ENCODE measurements around the gene MYOCD. TPM values are rescaled to one million over a fixed set of nuclear protein-coding genes. Genes with fewer than 3 reads are reported as not detected.
"Not testable (repeated sequence)": the region's sequence is repeated elsewhere in the genome, so short reads cannot be mapped to it uniquely, and the experiment has no call there.

Gene MYOCD
- total RNA-seq, 2 experiments from 2014 or later = not detected

DNA sequence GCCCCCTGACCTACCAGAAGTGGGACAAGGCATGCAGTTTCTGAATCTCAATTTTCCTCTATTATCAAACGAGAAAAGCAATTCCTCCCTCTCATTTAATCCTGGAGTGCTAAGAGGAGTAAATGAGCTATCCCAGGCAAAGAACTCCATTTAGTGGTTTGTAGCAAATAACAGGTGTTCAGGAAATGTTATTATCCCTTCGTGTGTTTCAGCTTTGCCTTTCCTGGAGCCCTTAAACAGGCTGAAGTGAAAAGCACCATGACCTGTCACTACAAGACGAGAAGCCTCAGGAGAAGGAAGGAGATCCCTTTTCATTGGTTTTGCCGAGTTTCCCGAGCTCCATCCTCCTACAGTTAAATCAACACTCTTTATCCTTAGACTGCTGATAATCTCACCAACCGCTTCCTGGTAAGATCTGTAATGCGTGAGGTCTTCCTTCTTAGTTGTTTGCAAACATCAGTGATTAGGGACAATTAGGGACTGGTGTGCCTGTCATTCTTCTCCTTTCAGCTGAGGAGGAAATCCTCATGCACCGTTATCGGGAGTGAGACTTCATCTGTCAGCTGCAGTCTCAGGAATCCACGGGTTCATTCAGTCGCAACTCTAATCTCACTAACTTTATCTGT lies 30.8 kb upstream of the MYOCD start:
- Mint-ChIP-seq H3K27ac (no peak overlapping the region), H3K9me3 (peaks cover 4% of the 10 kb centered on the region), H3K4me1 (no peaks in the 10 kb centered on the region), H3K36me3 (no peaks in the 10 kb centered on the region), H3K27me3 (no peaks in the 10 kb centered on the region), H3K4me3 (no peak overlapping the region)
- POLR2A ChIA-PET = no interaction called here
- no peak for ATAC-seq (ENCODE audit: low read depth)
- no peak for DNase-seq

DNA sequence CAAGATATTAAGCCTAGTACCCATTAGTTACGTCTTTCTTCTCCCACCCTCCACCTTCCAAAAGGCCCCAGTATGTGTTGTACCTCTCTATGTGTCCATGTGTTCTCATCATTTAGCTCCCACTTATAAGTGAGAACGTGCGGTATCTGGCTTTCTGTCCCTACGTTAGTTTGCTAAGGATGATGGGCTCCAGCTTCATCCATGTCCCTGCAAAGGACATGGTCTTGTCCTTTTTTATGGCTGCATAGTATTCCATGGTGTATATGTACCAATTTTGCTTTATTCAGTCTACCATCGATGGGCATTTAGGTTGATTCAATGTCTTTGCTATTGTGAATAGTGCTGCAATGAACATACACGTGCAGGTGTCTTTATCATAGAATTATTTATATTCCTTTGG lies 29.7 kb upstream of the MYOCD start:
- H3K9me3 Mint-ChIP-seq; H3K36me3 Mint-ChIP-seq; H3K4me1 Mint-ChIP-seq; ATAC-seq (ENCODE audit: low read depth); H3K4me3 Mint-ChIP-seq; DNase-seq; POLR2A ChIA-PET; H3K27me3 Mint-ChIP-seq; H3K27ac Mint-ChIP-seq: not testable (repeated sequence)

- POLR2A ChIA-PET = no interaction called here
- Mint-ChIP-seq H3K36me3 (no peaks in the 10 kb centered on the region), H3K4me1 (no peaks in the 10 kb centered on the region), H3K27ac (no peak overlapping the region), H3K4me3 (no peak overlapping the region), H3K9me3 (peaks cover 4% of the 10 kb centered on the region), H3K27me3 (no peaks in the 10 kb centered on the region)
- DNase-seq = no peak
- no peak for ATAC-seq (ENCODE audit: low read depth)
Measured at GRCh38 chr17:12637015-12637414, 28.7 kb upstream of the MYOCD start.

DNA sequence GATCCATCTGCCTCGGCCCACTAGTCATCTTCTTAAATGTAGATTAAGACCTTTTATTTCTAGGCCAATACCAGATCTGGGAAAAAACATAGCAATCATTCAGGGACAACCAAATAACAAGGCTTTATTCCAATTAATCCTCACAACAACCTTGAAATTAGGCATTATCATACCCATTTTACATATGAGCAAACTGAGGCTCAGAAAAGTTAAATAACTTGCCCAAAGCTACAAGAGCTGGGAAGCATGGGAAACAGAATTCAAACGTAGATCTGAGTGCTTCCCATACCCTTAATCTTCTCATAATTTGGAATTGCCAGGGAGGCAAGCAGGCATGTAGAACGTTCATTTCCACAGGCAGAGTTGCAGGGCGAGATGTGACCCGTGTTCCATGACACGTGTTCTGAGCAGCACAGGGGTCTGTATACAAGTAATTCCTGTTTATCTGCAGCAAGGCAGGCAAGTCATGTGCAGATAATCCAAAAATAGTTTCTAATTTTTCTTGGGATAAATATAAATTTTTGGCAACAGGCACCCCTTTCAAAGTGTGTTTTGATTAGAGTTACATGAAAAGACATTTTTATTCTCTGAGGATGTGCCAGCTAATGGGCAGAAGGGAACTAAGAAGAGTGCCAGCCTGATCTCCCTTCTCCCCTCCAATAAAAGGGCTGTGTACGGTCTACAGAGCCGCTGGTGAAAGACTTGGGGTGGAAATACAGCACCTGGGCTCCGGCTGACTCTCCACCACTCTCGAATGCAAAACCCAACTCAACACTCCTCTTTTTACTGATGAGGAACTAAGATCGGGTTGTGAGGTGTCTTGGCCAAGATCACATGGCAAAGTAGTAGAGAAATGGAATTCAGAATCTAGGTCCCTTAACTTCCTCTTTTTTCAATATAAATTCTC lies 27.7 kb upstream of the MYOCD start:
- Mint-ChIP-seq H3K27me3 (no peaks in the 10 kb centered on the region), H3K9me3 (no peaks in the 10 kb centered on the region), H3K4me1 (no peaks in the 10 kb centered on the region), H3K36me3 (no peaks in the 10 kb centered on the region), H3K27ac (no peak overlapping the region), H3K4me3 (no peak overlapping the region)
- DNase-seq = no peak
- no peak for ATAC-seq (ENCODE audit: low read depth)
- POLR2A ChIA-PET = no interaction called here

- no peak for DNase-seq
- Mint-ChIP-seq H3K9me3 (peaks cover 1% of the 10 kb centered on the region), H3K4me3 (no peak overlapping the region), H3K4me1 (no peaks in the 10 kb centered on the region), H3K27me3 (no peaks in the 10 kb centered on the region), H3K36me3 (no peaks in the 10 kb centered on the region), H3K27ac (no peak overlapping the region)
- POLR2A ChIA-PET = no interaction called here
- no peak for ATAC-seq (ENCODE audit: low read depth)
Measured at GRCh38 chr17:12640364-12640763, 25.3 kb upstream of the MYOCD start.

GRCh38 chr17:12641084-12641483 lies 24.6 kb upstream of the MYOCD start:
- no peaks in the 10 kb centered on the region for H3K4me1 Mint-ChIP-seq
- H3K9me3 Mint-ChIP-seq = peaks cover 1% of the 10 kb centered on the region
- H3K36me3 Mint-ChIP-seq = no peaks in the 10 kb centered on the region
- H3K27me3 Mint-ChIP-seq = no peaks in the 10 kb centered on the region
- ATAC-seq (ENCODE audit: low read depth) (no peak), DNase-seq (no peak)
- no peak overlapping the region for H3K27ac Mint-ChIP-seq
- POLR2A ChIA-PET = no interaction called here
- H3K4me3 Mint-ChIP-seq = no peak overlapping the region

GRCh38 chr17:12642034-12642433 lies 23.7 kb upstream of the MYOCD start:
- H3K4me1 Mint-ChIP-seq = no peaks in the 10 kb centered on the region
- DNase-seq (no peak), ATAC-seq (ENCODE audit: low read depth) (no peak)
- no peak overlapping the region for H3K27ac Mint-ChIP-seq
- peaks cover 1% of the 10 kb centered on the region for H3K9me3 Mint-ChIP-seq
- H3K36me3 Mint-ChIP-seq = no peaks in the 10 kb centered on the region
- no peak overlapping the region for H3K4me3 Mint-ChIP-seq
- POLR2A ChIA-PET = no interaction called here
- no peaks in the 10 kb centered on the region for H3K27me3 Mint-ChIP-seq

DNA sequence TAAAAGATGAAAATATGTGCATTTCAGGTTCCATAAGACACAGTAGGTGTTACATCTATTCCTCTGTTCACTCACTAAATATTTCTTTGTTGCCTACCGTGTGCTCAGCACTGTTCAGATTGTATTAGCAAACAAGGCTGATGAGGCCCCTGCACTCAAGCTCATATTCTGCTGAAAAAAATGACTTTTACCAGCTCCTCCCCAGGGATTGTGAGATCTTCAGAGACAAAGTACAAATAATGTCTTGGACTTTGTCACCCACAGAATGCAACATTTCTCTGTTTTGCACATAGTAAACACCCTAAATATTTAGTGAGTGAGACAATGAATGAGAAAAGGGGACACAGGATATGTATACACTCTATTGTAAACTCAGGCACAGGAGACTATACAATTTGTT lies 21.9 kb upstream of the MYOCD start:
- Mint-ChIP-seq H3K4me1 (no peaks in the 10 kb centered on the region), H3K9me3 (peaks cover 3% of the 10 kb centered on the region), H3K27me3 (no peaks in the 10 kb centered on the region), H3K4me3 (no peak overlapping the region), H3K36me3 (no peaks in the 10 kb centered on the region), H3K27ac (no peak overlapping the region)
- no peak for ATAC-seq (ENCODE audit: low read depth)
- POLR2A ChIA-PET = no interaction called here
- DNase-seq = no peak

DNA sequence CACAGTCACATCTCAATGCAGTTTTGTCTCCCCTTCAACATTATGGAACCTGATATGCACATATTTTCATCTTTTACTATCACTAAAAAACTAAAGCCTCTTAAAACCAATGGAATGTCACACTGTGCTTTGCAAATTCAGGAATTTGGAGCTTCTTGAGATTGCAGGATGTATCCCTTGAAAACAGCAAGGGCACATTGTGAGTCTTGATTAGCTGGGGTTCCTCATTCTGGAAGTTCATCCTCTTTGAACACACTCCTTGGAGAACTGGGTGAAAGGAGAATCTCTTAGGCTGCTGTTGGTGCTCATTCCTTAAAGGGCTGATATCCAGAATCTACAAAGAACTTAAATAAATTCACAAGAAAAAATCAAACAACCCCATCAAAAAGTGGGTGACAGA lies 21.1 kb upstream of the MYOCD start:
- POLR2A ChIA-PET = no interaction called here
- Mint-ChIP-seq H3K9me3 (peaks cover 3% of the 10 kb centered on the region), H3K4me1 (no peaks in the 10 kb centered on the region), H3K27ac (no peak overlapping the region), H3K27me3 (no peaks in the 10 kb centered on the region), H3K36me3 (no peaks in the 10 kb centered on the region), H3K4me3 (no peak overlapping the region)
- no peak for DNase-seq
- no peak for ATAC-seq (ENCODE audit: low read depth)

- ATAC-seq (ENCODE audit: low read depth) (no peak), DNase-seq (no peak)
- no peak overlapping the region for H3K27ac Mint-ChIP-seq
- H3K27me3 Mint-ChIP-seq = no peaks in the 10 kb centered on the region
- H3K36me3 Mint-ChIP-seq = no peaks in the 10 kb centered on the region
- H3K9me3 Mint-ChIP-seq = peaks cover 3% of the 10 kb centered on the region
- POLR2A ChIA-PET = no interaction called here
- H3K4me3 Mint-ChIP-seq = no peak overlapping the region
- no peaks in the 10 kb centered on the region for H3K4me1 Mint-ChIP-seq
Measured at GRCh38 chr17:12646761-12647422, 18.8 kb upstream of the MYOCD start.

- Mint-ChIP-seq H3K9me3 (peaks cover 3% of the 10 kb centered on the region), H3K27me3 (no peaks in the 10 kb centered on the region), H3K4me3 (no peak overlapping the region), H3K27ac (no peak overlapping the region), H3K36me3 (no peaks in the 10 kb centered on the region), H3K4me1 (no peaks in the 10 kb centered on the region)
- POLR2A ChIA-PET = no interaction called here
- no peak for ATAC-seq (ENCODE audit: low read depth)
- DNase-seq = no peak
Measured at GRCh38 chr17:12648498-12648897, 17.2 kb upstream of the MYOCD start.

DNA sequence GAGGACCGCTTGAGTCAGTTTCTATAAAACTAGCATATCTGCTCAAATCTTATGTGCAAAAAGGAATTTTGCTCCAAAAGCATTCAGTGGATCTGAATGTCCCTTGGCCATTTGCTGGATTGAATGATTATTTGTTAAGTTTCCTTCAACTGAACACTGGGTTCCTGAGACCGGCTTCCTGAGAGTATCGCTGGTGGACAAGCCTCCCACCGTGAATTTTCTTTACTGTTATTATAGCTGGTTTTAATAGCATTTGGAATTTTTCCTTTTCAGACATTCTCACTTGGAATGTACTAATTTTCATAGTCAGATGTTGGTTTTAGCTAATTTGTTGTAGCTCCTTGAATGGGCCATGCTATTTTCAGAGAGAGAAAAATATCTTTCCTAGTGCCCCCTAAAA lies 9.8 kb upstream of the MYOCD start:
- no peak for ATAC-seq (ENCODE audit: low read depth)
- no peak overlapping the region for H3K27ac Mint-ChIP-seq
- peaks cover 2% of the 10 kb centered on the region for H3K9me3 Mint-ChIP-seq
- DNase-seq = no peak
- POLR2A ChIA-PET = no interaction called here
- no peaks in the 10 kb centered on the region for H3K4me1 Mint-ChIP-seq
- no peaks in the 10 kb centered on the region for H3K27me3 Mint-ChIP-seq
- no peaks in the 10 kb centered on the region for H3K36me3 Mint-ChIP-seq
- no peak overlapping the region for H3K4me3 Mint-ChIP-seq

GRCh38 chr17:12656354-12656753 lies 9.3 kb upstream of the MYOCD start:
- no peaks in the 10 kb centered on the region for H3K27me3 Mint-ChIP-seq
- no peak overlapping the region for H3K4me3 Mint-ChIP-seq
- no peak overlapping the region for H3K27ac Mint-ChIP-seq
- ATAC-seq (ENCODE audit: low read depth) = no peak
- no peak for DNase-seq
- H3K4me1 Mint-ChIP-seq = no peaks in the 10 kb centered on the region
- no peaks in the 10 kb centered on the region for H3K36me3 Mint-ChIP-seq
- peaks cover 2% of the 10 kb centered on the region for H3K9me3 Mint-ChIP-seq
- POLR2A ChIA-PET = no interaction called here

DNA sequence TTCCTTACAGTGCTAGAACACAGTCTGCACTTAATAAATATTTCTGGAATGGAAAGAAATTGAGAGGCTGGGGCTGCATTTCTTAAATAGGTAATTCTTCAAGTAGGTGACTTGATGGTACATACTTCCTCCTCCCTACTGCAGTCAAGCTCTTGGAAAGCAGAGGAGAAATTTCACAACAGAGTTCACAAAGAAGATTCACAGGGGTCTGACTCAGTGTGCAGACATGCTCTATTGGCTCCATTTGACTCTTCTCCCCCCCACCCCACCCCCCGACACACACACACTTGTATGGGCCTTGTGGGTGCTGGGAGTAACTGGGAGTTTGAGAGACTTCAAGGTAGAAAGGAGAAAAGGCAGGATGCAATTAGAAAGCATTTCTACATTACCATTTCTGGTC lies 6.2 kb upstream of the MYOCD start:
- Mint-ChIP-seq H3K27me3 (peaks cover 7% of the 10 kb centered on the region), H3K4me3 (no peak overlapping the region), H3K4me1 (no peaks in the 10 kb centered on the region), H3K9me3 (peaks cover 2% of the 10 kb centered on the region), H3K36me3 (no peaks in the 10 kb centered on the region), H3K27ac (no peak overlapping the region)
- ATAC-seq (ENCODE audit: low read depth) = no peak
- POLR2A ChIA-PET = no interaction called here
- no peak for DNase-seq

Measured in activated naive CD8-positive, alpha-beta T cell treated with anti-CD3 and anti-CD28 coated beads, Interleukin-2, amount 10 ng/mL, durations not matched to agents 7 days and 5 days (primary cell).